Bronchial epithelial cell (primary cell): ENCODE data around the gene ASAP3. TPM values are rescaled to one million over a fixed set of nuclear protein-coding genes. Genes with fewer than 3 reads are reported as not detected.

Experiments
- total RNA-seq: library from RNA; depleted of rRNA; stranded (reverse); fragments of >200 nt; gene quantifications from 2 replicates; pipeline ENCODE4 v1.2.1, GENCODE V29; 2014

Gene ASAP3
- total RNA-seq, 1 donor from 2014 or later: 1.8 TPM

Other genes starting within 250 kb of the ASAP3 start
- 70.8 and 84.0 TPM in 2 replicates for gene HNRNPR, start 139.9 kb downstream of the ASAP3 start, total RNA-seq
- gene ZNF436, start 114.3 kb downstream of the ASAP3 start, total RNA-seq: 29.0 and 35.7 TPM in 2 replicates
- 6.6 and 10.5 TPM in 2 replicates for gene TCEA3, start 59.4 kb downstream of the ASAP3 start, total RNA-seq
- gene E2F2, start 47.1 kb upstream of the ASAP3 start, total RNA-seq: under 0.01 and 0.38 TPM in 2 replicates
- 36.5 and 47.4 TPM in 2 replicates for gene ID3, start 75.3 kb upstream of the ASAP3 start, total RNA-seq
- gene RPL11, start 207.6 kb upstream of the ASAP3 start, total RNA-seq: 1,896 and 1,988 TPM in 2 replicates